GM19372 (cell line): Measurements from ENCODE around the gene GOLGA6L10.
"Not testable (repeated sequence)": the region's sequence is repeated elsewhere in the genome, so short reads cannot be mapped to it uniquely, and the experiment has no call there.

Experiments
- ATAC-seq: cut with Tn5 transposase; IDR thresholded peaks from one replicate; pipeline ENCODE4 v1.9.1; 2021; ENCODE audit warnings: mild to moderate bottlenecking, low read depth, moderate library complexity; ENCODE audit not compliant: unreplicated experiment

The GOLGA6L10 gene

GRCh38 chr15:82303956-82304777 is 45.1 kb downstream of the GOLGA6L10 start:
- no peak for ATAC-seq

DNA sequence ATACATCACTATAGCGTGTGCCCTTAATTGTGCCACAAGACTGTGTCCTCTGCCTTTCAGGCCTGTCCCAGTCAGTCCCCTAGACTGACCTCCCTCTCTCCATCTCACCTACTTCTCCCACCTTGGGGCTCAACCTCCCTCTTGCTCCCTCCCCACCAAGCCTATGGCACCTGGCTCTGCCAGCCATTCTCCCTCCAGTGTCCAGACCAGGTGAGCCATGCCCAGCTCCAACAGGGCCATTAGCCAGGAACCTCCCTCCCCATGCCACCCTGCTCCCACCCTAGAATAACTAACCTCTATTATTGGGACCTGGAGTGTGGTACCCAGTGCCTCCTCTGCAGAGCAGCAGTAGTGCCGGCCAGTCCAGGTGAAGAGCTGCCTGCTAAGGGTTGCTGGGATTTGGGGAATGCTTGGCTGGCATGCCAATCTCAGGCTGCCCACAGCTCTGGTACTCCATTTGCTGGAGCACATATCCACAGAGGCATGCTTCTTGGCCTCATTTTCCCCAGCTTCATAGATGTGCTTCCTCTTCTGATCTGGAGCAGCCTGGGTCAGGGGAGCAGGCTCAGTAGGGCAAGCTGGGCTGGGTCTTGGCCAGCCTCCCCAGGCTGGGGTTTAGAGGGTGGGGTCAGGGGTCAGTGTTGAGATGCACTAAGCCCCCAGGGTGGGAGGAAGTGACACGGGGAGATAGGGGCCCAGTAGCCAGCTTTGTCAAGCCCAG is 47.8 kb downstream of the GOLGA6L10 start:
- ATAC-seq = no peak

DNA sequence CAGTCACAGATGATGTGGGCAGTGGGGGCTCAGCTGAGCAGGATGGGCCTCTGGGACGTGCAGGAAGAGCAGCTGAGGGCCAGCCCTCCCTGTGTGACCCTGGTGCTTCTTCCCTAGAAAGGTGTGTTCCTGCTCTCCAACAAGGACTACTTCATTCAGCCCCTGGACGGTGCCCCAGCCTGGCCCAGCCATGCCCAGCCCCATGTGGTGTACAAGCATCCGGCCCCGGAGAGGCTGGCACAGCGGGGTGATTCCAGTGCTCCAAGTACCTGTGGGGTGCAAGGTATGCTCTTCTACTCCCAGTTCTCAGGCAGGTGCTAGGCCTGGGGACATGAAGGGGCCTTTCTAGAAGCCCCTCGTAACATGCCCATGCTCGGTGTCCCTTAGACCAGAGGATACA is 48.4 kb downstream of the GOLGA6L10 start:
- ATAC-seq = no peak

DNA sequence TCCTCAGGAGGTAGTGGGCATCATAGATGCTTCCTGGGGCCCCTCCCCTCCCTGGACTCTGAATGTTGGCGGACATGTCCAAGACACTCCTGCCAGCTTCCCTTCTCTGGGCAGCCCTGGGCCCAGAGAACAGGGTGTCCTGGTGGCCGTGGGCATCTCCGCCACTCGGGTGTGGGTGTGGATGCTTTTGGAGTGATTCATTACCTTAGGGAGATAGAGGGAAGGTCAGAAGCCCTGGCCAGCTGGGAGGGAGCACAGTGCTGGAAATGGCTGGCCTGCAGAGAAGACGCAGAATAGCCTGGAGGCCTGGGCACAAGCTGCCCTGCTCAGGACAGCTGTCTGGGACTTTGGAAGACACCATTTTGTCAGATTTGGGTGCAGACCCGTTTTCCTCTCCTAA is 48.9 kb downstream of the GOLGA6L10 start:
- ATAC-seq = not testable (repeated sequence)

GRCh38 chr15:82299511-82299914 is 49.8 kb downstream of the GOLGA6L10 start:
- ATAC-seq = not testable (repeated sequence)

DNA sequence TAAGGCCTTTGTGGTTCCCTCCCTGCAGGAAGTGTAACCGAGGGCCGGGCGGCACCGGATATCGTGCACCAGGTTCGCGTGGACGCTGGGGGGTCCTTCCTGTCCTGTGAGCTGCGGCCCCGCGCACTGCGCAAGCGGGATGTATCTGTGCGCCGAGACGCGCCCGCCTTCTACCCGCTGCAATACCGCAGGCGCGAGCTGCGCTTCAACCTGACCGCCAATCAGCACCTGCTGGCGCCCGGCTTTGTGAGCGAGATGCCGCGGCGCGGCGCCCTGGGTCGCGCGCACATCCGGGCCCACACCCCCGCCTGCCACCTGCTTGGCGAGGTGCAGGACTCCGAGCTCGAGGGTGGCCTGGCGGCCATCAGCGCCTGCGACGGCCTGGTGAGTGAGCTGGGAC is 50.8 kb downstream of the GOLGA6L10 start:
- no peak for ATAC-seq

GRCh38 chr15:82298032-82298431 is 51.2 kb downstream of the GOLGA6L10 start:
- no peak for ATAC-seq

DNA sequence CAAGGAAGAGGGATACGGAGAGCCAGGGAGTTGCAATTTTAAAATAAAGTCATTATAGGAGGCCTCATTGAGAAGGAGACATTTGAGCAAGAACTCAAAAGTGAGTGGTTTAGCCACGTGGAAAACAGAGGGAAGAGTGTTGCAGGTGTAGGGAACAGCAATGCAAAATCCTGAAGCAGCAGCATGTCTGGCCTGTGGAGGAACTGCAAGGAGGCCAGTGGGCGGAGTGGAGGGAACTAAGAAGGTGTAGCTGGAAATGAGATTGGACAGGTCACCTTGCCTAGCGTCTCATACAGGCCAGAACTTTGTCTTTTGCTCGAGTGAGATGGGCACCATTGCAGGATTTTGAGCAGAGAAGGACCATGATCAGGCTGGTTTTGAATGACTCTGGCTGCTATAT is 51.7 kb downstream of the GOLGA6L10 start:
- no peak for ATAC-seq

GRCh38 chr15:82294061-82294690 is 55.1 kb downstream of the GOLGA6L10 start:
- no peak for ATAC-seq

DNA sequence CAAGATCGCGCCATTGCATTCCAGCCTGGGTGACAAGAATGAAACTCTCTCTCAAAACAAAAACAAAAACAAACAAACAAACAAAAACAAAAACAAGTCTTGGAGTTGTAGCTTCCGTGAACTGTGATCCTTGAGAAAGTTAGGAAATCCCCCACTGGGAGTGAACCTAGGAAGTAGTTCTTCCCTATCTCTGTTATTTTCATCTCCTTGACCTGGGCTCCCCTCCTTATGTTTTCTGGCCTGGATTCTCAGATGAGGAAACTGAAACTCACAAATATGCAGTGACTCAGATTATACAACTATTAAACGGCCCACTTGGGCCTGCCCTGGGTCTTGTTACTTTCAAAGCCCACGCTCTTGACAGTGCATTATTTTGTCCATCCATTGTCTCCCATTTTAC is 57.0 kb downstream of the GOLGA6L10 start:
- ATAC-seq = no peak
